T-helper 22 cell (primary cell): ENCODE data around the gene CAPN9.

Experiments
- DNase-seq: peaks from one replicate; pipeline ENCODE4 v3.0.0-alpha.2; 2020; ENCODE audit warnings: low read depth

The CAPN9 gene

GRCh38 chr1:230851291-230851691 lies 104.1 kb downstream of the CAPN9 start:
- DNase-seq, result no peak
